Adipocyte (in vitro differentiated cells): ENCODE data around the gene CBFA2T3.
"Not testable (repeated sequence)": the region's sequence is repeated elsewhere in the genome, so short reads cannot be mapped to it uniquely, and the experiment has no call there.

Source experiments
- DNase-seq: peaks from one replicate; pipeline ENCODE4 v3.0.0-alpha.2; 2015; ENCODE audit warnings: low read depth
- H3K27me3 ChIP-seq: replicated peaks from 2 replicates; pipeline ENCODE4 v1.7.0; 2013; ENCODE audit warnings: mild to moderate bottlenecking, low read length, moderate library complexity; ENCODE audit not compliant: control insufficient read depth, insufficient read depth
- H3K36me3 ChIP-seq: 2 replicates; pipeline ENCODE4 v1.7.0; 2013; ENCODE audit warnings: low read length, mild to moderate bottlenecking, moderate library complexity; ENCODE audit not compliant: control insufficient read depth, insufficient read depth, severe bottlenecking
- H3K4me1 ChIP-seq: 2 replicates; pipeline ENCODE4 v1.7.0; 2013; ENCODE audit warnings: mild to moderate bottlenecking, low read length, moderate library complexity; ENCODE audit not compliant: control insufficient read depth, insufficient read depth
- H3K4me3 ChIP-seq: 2 replicates; pipeline ENCODE4 v1.7.0; 2013; ENCODE audit warnings: mild to moderate bottlenecking, low read length, moderate library complexity
- H3K9ac ChIP-seq: 2 replicates; pipeline ENCODE4 v1.7.0; 2013; ENCODE audit warnings: mild to moderate bottlenecking, low read length, moderate library complexity
- H3K9me3 ChIP-seq: 2 replicates; pipeline ENCODE4 v1.7.0; 2013; ENCODE audit warnings: mild to moderate bottlenecking, low read length, moderate library complexity; ENCODE audit not compliant: control insufficient read depth

The CBFA2T3 gene

DNA sequence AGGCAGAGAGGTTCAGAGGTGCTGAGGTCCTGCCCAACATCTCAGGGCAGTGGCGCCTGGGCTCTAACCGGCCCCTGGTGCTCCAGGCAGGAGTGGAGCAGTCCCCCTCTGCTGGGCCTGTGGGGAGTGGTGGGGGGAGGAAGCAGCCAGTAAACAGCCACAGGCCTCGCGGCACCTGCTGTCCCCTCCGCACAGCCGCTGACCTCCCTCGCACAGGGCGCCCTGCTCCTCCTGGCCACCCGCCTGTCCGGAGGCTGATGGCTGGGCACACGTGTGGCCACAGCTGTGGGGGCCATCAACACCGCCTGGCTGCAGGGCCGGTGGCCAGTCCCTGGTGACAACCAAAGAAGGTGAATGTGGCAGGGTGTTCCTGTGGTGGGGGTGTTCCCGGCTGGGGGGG, 73.7 kb downstream of the CBFA2T3 start:
- no peak for DNase-seq
- Histone ChIP-seq H3K9ac (no peak overlapping the region), H3K4me3 (no peak overlapping the region), H3K27me3 (peaks cover 15% of the 10 kb centered on the region), H3K4me1 (no peaks in the 10 kb centered on the region), H3K9me3 (no peaks in the 10 kb centered on the region), H3K36me3 (no peaks in the 10 kb centered on the region)

- H3K9ac ChIP-seq, result no peak overlapping the region
- peaks cover 15% of the 10 kb centered on the region for H3K27me3 ChIP-seq
- H3K9me3 ChIP-seq, result no peaks in the 10 kb centered on the region
- no peaks in the 10 kb centered on the region for H3K4me1 ChIP-seq
- DNase-seq, result no peak
- H3K4me3 ChIP-seq, result no peak overlapping the region
- H3K36me3 ChIP-seq, result no peaks in the 10 kb centered on the region
Measured at GRCh38 chr16:88902744-88903143, 74.3 kb downstream of the CBFA2T3 start.

GRCh38 chr16:88901718-88902337, 75.2 kb downstream of the CBFA2T3 start:
- no peaks in the 10 kb centered on the region for H3K4me1 ChIP-seq
- no peak for DNase-seq

DNA sequence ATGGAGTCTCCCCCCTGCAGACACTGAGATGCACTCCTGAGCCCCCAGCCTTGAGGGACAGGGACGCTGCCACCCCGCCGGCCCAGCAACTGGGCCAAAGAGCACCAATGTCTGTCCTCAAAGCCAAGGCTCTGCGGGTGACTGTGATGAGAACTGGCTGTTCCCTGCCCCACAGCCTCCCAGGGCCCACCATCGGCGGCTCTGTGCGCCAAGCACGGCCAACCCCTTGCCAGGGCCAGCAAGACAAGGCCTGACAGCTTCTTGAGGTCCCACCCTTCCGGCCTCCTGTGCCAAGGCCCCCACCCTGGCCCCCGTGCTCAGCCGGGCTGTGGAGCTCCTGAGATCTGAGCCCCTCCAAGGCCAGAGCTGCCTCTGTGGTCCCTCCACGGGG, 76.3 kb downstream of the CBFA2T3 start:
- no peak overlapping the region for H3K9ac ChIP-seq
- H3K27me3 ChIP-seq, result peaks cover 11% of the 10 kb centered on the region
- no peaks in the 10 kb centered on the region for H3K9me3 ChIP-seq
- no peaks in the 10 kb centered on the region for H3K4me1 ChIP-seq
- no peaks in the 10 kb centered on the region for H3K36me3 ChIP-seq
- DNase-seq, result no peak
- no peak overlapping the region for H3K4me3 ChIP-seq

More at GRCh38 chr16:88901718-88902337, 75.2 kb downstream of the CBFA2T3 start:
- no peaks in the 10 kb centered on the region for H3K36me3 ChIP-seq
- peaks cover 11% of the 10 kb centered on the region for H3K27me3 ChIP-seq
- no peak overlapping the region for H3K9ac ChIP-seq
- H3K9me3 ChIP-seq, result no peaks in the 10 kb centered on the region
- H3K4me3 ChIP-seq, result no peak overlapping the region

DNA sequence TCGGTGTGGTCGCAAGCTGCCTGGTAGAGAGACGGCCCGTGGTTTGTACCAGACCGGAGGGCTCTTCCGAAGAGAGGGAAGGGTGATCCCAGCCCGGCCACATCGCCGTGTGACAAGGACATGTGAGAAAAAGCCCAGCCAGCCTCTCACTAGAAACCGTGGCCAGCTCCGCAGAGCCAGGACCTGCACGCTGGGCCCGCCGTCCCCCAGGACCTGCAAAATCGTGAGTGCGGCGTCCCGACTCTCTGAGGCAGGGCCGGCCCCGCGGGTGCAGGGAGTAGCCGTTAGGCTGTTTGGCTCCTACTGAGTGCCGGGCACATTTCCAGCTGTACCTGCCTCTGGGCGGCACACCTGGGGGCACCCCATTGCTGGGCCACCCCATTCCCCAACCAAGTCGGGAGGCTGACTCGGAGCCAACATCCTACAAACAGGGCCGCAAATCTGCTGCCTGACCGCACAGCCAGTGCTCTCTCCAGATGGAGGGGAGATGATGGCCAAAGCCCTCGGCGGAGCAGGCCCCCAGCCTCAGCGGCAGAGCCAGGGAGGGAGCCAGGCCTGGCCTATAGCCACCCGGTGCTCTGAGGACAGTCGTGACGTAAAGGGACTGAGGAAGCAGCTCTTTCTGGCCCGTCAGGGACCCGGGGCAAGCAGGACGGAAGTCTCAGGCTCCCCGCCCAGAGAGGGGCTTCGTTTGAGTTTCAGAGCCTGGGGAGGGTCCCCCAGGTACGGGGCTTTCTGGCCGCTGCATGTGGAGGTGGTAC, 76.9 kb downstream of the CBFA2T3 start:
- H3K4me1 ChIP-seq, result no peaks in the 10 kb centered on the region
- DNase-seq, result no peak
- H3K9me3 ChIP-seq, result no peaks in the 10 kb centered on the region
- no peaks in the 10 kb centered on the region for H3K36me3 ChIP-seq
- peaks cover 11% of the 10 kb centered on the region for H3K27me3 ChIP-seq
- H3K9ac ChIP-seq, result no peak overlapping the region
- H3K4me3 ChIP-seq, result no peak overlapping the region

DNA sequence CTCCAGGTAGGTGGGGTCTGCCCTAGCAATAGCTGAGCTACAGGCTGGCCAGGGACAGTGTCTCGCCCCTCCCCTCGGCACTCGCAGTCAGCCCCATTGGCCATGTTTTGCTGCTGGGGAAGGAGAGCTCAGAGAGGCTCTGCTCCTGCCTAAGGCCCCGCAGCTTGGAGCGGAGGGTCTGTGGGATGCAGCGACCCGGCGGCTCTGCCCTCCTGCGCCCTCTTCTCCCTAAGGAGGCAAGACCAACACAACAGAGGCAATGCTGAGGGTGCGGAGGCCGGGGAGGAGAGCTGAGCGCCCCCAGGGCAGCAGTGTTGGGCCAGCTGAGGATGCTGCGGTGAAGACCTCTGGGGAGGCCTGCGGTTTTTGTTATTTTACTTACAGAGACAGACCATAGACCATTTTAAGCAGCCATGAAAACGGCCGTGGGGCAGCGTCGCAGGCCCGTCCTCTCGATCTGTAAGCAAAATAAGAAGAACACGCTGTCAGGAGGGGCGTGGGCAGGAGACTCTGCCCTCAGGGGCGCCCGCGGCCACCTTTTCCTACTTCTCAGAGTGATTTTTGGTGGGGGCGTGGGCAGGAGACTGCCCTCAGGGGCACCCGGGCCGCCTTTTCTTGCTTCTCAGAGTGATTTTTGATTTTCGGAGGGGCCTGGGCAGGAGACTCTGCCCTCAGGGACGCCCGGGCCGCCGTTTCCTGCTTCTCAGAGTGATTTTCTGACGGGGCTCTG, 79.1 kb downstream of the CBFA2T3 start:
- Histone ChIP-seq H3K4me1 (no peaks in the 10 kb centered on the region), H3K27me3 (peaks cover 4% of the 10 kb centered on the region), H3K9ac (no peak overlapping the region), H3K4me3 (no peak overlapping the region), H3K36me3 (no peaks in the 10 kb centered on the region), H3K9me3 (no peaks in the 10 kb centered on the region)
- DNase-seq, result no peak

GRCh38 chr16:88896238-88897070, 80.6 kb downstream of the CBFA2T3 start:
- Histone ChIP-seq H3K9ac (no peak overlapping the region), H3K9me3 (no peaks in the 10 kb centered on the region), H3K27me3 (peaks cover 4% of the 10 kb centered on the region), H3K4me3 (no peak overlapping the region), H3K36me3 (no peaks in the 10 kb centered on the region), H3K4me1 (no peaks in the 10 kb centered on the region)
- no peak for DNase-seq

DNA sequence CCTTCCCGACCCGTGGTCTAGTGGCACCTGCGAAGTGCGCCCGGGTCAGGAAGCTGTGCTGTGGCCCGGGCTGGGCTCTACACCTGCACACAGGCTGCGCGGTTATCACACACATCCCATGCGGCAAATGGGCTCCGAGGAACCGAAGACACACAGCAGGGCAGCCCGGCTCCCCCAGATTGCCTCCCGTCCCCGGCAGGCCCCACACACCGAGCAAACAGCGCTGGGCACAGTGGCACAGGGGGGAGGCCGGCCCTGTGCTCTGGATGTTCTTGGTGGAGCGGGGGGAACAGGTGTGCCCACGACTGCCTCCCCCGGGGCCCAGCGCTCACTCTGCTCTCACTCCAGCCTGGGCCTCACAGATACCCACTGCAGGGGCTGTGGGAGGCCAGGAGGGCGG, 81.7 kb downstream of the CBFA2T3 start:
- DNase-seq, result no peak
- no peaks in the 10 kb centered on the region for H3K9me3 ChIP-seq
- no peaks in the 10 kb centered on the region for H3K4me1 ChIP-seq
- H3K36me3 ChIP-seq, result no peaks in the 10 kb centered on the region
- no peak overlapping the region for H3K9ac ChIP-seq
- no peak overlapping the region for H3K4me3 ChIP-seq
- H3K27me3 ChIP-seq, result peaks cover 6% of the 10 kb centered on the region

DNA sequence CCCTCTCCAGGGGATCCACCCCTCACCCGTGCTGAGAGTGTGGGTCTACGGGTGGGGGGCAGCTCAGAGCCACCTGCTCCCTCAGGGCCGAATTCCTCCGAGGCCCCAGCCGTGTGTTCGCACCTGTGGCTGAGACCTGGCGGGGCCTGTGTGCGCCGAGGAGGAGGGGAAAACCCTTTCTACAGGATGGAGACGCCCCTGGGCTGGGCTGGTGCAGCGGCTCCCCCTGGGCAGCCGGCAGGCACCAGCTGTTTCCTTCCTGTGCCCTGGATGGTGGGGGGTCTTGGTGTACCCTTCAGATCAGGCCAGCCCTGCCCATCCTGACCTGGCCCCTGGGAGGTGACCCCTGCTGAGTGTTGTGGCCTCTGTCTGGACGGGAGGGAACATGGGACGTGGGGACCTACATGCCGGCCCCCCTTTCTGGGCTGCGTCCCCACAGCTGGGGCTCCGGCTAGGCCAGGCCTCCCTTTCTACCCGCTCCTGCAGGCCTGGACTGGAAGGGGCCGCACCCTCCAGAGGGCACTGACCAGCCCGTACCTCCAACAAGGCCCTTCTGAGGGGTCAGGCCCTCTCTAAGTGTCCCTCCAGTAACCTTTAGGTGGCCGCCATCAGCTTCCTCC, 82.2 kb downstream of the CBFA2T3 start:
- no peaks in the 10 kb centered on the region for H3K9me3 ChIP-seq
- no peaks in the 10 kb centered on the region for H3K4me1 ChIP-seq
- no peak for DNase-seq
- H3K4me3 ChIP-seq, result no peak overlapping the region
- no peak overlapping the region for H3K9ac ChIP-seq
- peaks cover 11% of the 10 kb centered on the region for H3K27me3 ChIP-seq
- no peaks in the 10 kb centered on the region for H3K36me3 ChIP-seq

DNA sequence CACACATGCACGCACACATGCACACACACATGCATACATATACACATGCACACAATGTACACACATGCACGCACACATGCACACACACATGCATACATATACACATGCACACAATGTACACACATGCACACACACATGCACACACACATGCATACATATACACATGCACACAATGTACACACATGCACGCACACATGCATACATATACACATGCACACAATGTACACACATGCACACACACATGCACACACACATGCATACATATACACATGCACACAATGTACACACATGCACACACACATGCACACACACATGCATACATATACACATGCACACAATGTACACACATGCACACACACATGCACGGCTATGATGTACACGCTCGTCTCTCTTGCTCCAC, 82.7 kb downstream of the CBFA2T3 start:
- not testable (repeated sequence) for H3K9ac ChIP-seq, H3K4me3 ChIP-seq, H3K36me3 ChIP-seq, DNase-seq, H3K4me1 ChIP-seq, H3K9me3 ChIP-seq
- peaks cover 11% of the 10 kb centered on the region for H3K27me3 ChIP-seq
